Esophagus muscularis mucosa (tissue), 4 donors: ENCODE results near the gene MLST8. TPM values are rescaled to one million over a fixed set of nuclear protein-coding genes. Genes with fewer than 3 reads are reported as not detected.

ENCODE experiments used
- DNase-seq: peaks from one replicate; pipeline ENCODE4 v3.0.0-alpha.2; 2017; ENCODE audit errors: extremely low spot score
- H3K27ac ChIP-seq, 4 donors: fragments of 200-600 bp; sonication (generic); replicated peaks in 1 of 4; 1 replicate in 3 of 4; 2 replicates in 1 of 4; pipeline ENCODE4 v1.5.1; 2016 to 2019; ENCODE audit warnings: mild to moderate bottlenecking in 1 of 4
- H3K27me3 ChIP-seq, 4 donors: fragments of 200-600 bp; sonication (generic); one replicate each; pipeline versions ENCODE4 v1.5.1 to v1.6.0; 2016 to 2019
- H3K36me3 ChIP-seq, 4 donors: fragments of 200-600 bp; sonication (generic); one replicate each; pipeline ENCODE4 v1.5.1; 2016 to 2019
- H3K4me1 ChIP-seq, 4 donors: fragments of 200-600 bp; sonication (generic); one replicate each; pipeline ENCODE4 v1.5.1; 2016 to 2019
- H3K4me3 ChIP-seq, 4 donors: fragments of 200-600 bp; sonication (generic); 1 replicate in 2 of 4; 2 replicates in 2 of 4; pipeline ENCODE4 v1.5.1; 2016 to 2019; ENCODE audit warnings: mild to moderate bottlenecking in 4 of 4, moderate library complexity in 1 of 4
- H3K9me3 ChIP-seq, 4 donors: fragments of 200-600 bp; sonication (generic); 1 replicate in 3 of 4; 2 replicates in 1 of 4; pipeline ENCODE4 v1.5.1; 2016 to 2019
- EP300 ChIP-seq: sonication (generic); formaldehyde crosslinking; IDR thresholded peaks from one replicate; pipeline ENCODE4 v1.6.1; 2017; ENCODE audit warnings: antibody characterized with exemption
- POLR2A ChIP-seq: fragments of 450-650 bp; IDR thresholded peaks from one replicate; pipeline ENCODE4 v1.6.1; 2017; ENCODE audit warnings: antibody characterized with exemption, moderate library complexity, mild to moderate bottlenecking, low read depth
- POLR2AphosphoS5 ChIP-seq, 2 donors: sonication (generic); formaldehyde crosslinking; IDR thresholded peaks; one replicate each; pipeline ENCODE4 v1.6.1; 2017; ENCODE audit warnings: antibody characterized with exemption in 2 of 2
- WGBS: methylation state at CpG from one replicate; pipeline ENCODE4 v1.1.5; 2018; 5-methylcytosine and 5-hydroxymethylcytosine counted together
- intact Hi-C: fragments of 100-400 bp; cut with DNase I; formaldehyde crosslinking; loops from one replicate; pipeline ENCODE4 v1.15.1; 2023
- total RNA-seq, 4 donors: library from RNA; depleted of rRNA; stranded (reverse); fragments of >200 nt; gene quantifications; one replicate each; pipeline versions ENCODE4 v1.1.0 to v1.2.1, GENCODE V29; 2016
- TF ChIP-seq, protein P1 (sequence below), 3 experiments: fragments of 200-600 bp in 2 of 3; fragments of 450-650 bp in 1 of 3; sonication (generic) in 2 of 3; IDR thresholded peaks; one replicate each; pipeline ENCODE4 v1.5.1; 2017 to 2019; ENCODE audit warnings: antibody characterized with exemption in 3 of 3, mild to moderate bottlenecking in 2 of 3, moderate library complexity in 1 of 3

MLST8 gene
- total RNA-seq, 4 donors from 2014 or later: 23.7 to 62.8 (median 36.3) TPM

DNA sequence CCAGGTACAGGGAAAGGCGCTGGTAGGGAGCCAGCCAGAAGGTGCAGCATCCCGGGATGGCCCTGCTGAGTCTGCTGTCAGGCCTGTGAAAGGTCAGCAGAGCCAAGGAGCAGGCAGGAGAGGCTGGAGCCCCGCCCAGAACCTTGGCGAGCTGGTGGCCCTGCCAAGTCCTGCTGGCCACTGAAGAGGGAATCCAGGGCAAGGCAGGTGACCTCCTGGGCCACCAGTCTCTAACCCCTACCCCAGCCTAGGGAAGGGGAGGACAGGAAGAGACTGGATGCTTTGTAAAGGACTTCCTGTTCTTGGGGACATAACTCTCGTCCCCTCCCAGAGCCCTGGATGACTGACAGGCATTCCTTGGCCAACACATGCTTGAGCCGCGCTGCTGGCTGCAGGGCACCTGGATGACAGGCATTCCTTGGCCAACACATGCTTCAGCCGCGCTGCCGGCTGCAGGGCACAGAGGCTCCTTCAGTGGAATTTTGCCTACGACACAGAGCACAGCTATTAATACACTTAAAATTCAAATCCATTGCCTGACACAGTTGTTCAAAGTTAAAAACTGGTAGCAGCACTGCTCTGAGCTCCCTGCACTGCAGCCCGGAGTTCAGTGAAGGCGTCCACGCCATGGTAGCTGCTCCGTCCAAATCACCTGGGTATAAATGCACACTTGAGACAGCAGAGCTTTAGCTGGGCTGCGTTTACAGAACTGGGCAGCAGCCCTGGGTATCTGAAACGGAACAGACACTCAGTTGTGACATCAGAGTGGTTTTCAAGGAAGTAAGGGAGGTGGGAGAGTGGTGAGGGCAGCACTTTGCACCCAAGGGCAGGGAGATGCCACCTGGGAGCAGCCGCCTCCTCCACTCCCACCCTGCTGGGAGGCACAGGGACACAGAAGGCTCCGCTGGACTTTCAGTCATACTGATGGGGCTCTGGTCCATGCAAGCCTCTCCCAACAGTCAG is 7.4 kb downstream of the MLST8 start:
- intact Hi-C loops: loop anchor here (5.0 kb wide), 1 partner anchor 50 kb away; no protein-coding TSS in a partner anchor
- Histone ChIP-seq H3K36me3 (peaks cover 19 to 36% (median 32%) of the 10 kb centered on the region in 4 donors), H3K4me3 (peak overlapping the region in 3 of 4 donors; percentile 79 to 87 (median 83)), H3K4me1 (peaks cover 26 to 39% (median 37%) of the 10 kb centered on the region in 4 donors), H3K27ac (peak overlapping the region in 2 of 4 donors; percentile 1 to 18), H3K9me3 (no peaks in the 10 kb centered on the region), H3K27me3 (no peaks in the 10 kb centered on the region)
- no peak for DNase-seq
- TF ChIP-seq POLR2A: peak; percentile 52
- no peak for TF ChIP-seq EP300
- WGBS: 73% methylated on average over 10 of the region's 19 CpGs

DNA sequence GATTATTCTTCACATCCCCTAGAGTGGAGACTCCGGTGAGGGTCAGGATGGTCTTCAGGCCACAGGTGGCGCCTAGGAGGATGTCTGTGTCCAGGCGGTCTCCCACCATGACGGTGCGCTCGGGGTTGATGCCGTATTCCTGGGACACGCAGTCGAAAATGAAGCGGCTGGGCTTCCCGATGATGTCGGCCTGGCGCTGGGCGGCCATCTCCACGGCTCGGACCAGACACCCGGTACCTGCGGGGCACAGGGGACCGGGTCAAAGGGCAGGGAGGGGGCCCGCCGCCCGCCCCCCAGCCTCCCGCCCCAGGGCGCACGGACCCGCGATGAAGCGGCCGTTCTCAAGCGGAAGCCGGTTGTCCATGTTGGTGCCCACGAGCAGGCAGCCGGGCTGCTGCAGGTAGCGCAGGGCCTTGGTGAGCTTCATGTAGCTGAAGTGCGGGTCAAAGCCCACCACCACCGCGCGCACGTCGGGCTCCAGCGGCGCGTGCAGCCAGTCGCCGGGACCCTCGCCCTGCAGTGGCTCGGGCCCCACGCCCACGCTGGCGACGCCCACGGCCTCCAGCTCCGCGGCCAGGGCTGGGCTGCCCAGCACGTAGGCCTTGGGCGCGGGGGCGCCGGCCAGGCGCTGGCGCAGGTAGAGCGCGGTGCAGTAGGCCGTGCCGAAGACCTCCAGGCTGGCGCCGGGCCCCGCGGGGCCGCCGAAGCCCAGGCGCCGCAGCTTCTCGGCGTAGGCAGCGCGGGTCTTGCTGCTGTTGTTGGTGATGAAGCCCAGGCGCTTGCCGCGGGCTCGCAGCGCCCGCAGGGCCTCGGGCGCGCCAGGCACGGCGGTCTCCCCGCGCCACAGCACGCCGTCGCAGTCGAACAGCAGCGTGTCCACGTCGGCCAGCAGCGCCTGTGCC is 8.8 kb downstream of the MLST8 start:
- Histone ChIP-seq H3K9me3 (no peaks in the 10 kb centered on the region), H3K27me3 (no peaks in the 10 kb centered on the region), H3K36me3 (peaks cover 8 to 22% (median 18%) of the 10 kb centered on the region in 4 donors), H3K27ac (peak overlapping the region; percentile 86 to 93 (median 90)), H3K4me1 (peaks cover 26 to 39% (median 35%) of the 10 kb centered on the region in 4 donors), H3K4me3 (peak overlapping the region; percentile 79 to 89 (median 85))
- WGBS: under 1% methylated on average over 36 of the region's 98 CpGs
- intact Hi-C loops: loop anchor here (5.0 kb wide), 1 partner anchor 52 kb away; no protein-coding TSS in a partner anchor
- DNase-seq: no peak
- TF ChIP-seq POLR2A: no peak
- TF ChIP-seq, protein P1, sequence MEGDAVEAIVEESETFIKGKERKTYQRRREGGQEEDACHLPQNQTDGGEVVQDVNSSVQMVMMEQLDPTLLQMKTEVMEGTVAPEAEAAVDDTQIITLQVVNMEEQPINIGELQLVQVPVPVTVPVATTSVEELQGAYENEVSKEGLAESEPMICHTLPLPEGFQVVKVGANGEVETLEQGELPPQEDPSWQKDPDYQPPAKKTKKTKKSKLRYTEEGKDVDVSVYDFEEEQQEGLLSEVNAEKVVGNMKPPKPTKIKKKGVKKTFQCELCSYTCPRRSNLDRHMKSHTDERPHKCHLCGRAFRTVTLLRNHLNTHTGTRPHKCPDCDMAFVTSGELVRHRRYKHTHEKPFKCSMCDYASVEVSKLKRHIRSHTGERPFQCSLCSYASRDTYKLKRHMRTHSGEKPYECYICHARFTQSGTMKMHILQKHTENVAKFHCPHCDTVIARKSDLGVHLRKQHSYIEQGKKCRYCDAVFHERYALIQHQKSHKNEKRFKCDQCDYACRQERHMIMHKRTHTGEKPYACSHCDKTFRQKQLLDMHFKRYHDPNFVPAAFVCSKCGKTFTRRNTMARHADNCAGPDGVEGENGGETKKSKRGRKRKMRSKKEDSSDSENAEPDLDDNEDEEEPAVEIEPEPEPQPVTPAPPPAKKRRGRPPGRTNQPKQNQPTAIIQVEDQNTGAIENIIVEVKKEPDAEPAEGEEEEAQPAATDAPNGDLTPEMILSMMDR (IDR thresholded peaks at IDR 0.05): no peak
- no peak for TF ChIP-seq EP300
- TF ChIP-seq POLR2AphosphoS5 (IDR thresholded peaks at IDR 0.05): no peak

DNA sequence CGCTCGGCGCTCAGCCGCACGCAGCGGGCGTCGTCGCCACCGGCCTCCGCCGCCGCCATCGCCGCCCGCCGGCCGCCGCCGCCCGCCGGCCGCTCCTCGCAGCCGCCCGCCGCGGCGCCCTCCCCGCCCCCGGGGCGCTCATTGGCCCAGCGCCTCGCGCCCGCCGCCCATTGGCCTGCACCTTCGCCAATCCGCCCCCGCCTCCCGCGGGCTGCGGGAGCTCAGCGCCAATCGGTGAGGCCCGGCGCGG is 9.4 kb downstream of the MLST8 start, which contains the start of gene PGP:
TSS of gene PGP (minus strand) at position 122 of the 250 bp plus-strand sequence. CDS start at position 59, 63 bp downstream.
- intact Hi-C loops: loop anchor here (5.0 kb wide), 1 partner anchor 52 kb away; no protein-coding TSS in a partner anchor
- H3K27ac ChIP-seq: peak within 1 kb of the TSS; percentile 89 to 96 (median 92)
- WGBS: 0% methylated on average over 6 of the region's 48 CpGs

DNA sequence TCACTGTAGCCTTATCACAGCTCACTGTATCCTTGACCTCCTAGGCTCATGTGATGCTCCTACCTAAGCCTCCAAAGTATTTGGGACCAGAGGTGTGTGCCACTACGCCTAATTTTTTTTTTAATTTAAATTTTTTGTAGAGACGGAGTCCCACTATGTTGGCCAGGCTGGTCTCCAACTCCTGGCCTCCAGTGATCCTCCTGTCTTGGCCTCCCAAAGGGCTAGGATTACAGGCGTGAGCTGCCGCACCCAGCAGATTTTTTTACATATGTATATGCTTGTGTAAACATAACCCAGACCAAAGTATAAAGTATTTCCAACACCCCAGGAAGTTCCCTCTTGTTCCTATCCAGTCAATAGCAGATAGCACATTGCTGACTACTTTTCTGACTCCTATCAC is 11.1 kb downstream of the MLST8 start:
- intact Hi-C loops: no loop called here
- Histone ChIP-seq H3K4me1 (peaks cover 26 to 39% (median 35%) of the 10 kb centered on the region in 4 donors), H3K27ac (peak overlapping the region in 2 of 4 donors; percentile 89 to 91), H3K36me3 (peaks cover 0 to 10% (median 7%) of the 10 kb centered on the region in 4 donors), H3K9me3 (no peaks in the 10 kb centered on the region), H3K4me3 (no peak overlapping the region), H3K27me3 (no peaks in the 10 kb centered on the region)
- TF ChIP-seq POLR2AphosphoS5 (IDR thresholded peaks at IDR 0.05) (no peak), EP300 (no peak), POLR2A (no peak)
- TF ChIP-seq, protein P1 (IDR thresholded peaks at IDR 0.05): no peak
- DNase-seq: no peak
- WGBS: 93% methylated on average over 4 of the region's 4 CpGs

More for the DNA sequence above, 9.4 kb downstream of the MLST8 start, which contains the start of gene PGP:
- no peak for DNase-seq
- Histone ChIP-seq H3K9me3 (no peaks in the 10 kb centered on the region), H3K27me3 (no peaks in the 10 kb centered on the region), H3K4me1 (peaks cover 26 to 39% (median 35%) of the 10 kb centered on the region in 4 donors), H3K4me3 (peak within 1 kb of the TSS; percentile 79 to 89 (median 85)), H3K36me3 (peaks cover 5 to 16% (median 12%) of the 10 kb centered on the region in 4 donors)
- TF ChIP-seq POLR2A (no peak), POLR2AphosphoS5 (IDR thresholded peaks at IDR 0.05) (no peak), EP300 (no peak)
- TF ChIP-seq, protein P1 (IDR thresholded peaks at IDR 0.05): no peak
